H1 (cell line): Measurements from ENCODE around the gene PLCB4.
A peak's percentile ranks its signal among the peaks of the same experiment; 100 is the strongest.

Experiments
- CTCF ChIP-seq, 3 experiments: IDR thresholded peaks; 1 replicate in 2 of 3; 2 replicates in 1 of 3; pipeline versions ENCODE4 v1.5.1 to v1.6.1; 2011; ENCODE audit warnings: low read length in 3 of 3, mild to moderate bottlenecking in 3 of 3, inconsistent platforms in 2 of 3, low read depth in 1 of 3, moderate library complexity in 1 of 3; ENCODE audit not compliant: insufficient read depth in 1 of 3; ENCODE audit errors: control extremely low read depth in 1 of 3
- EGR1 ChIP-seq: IDR thresholded peaks from 2 replicates; pipeline ENCODE4 v1.6.1; 2011; ENCODE audit warnings: low read depth, low read length, borderline replicate concordance
- EZH2 ChIP-seq: fragments of 200-600 bp; sonication (generic); IDR thresholded peaks from 2 replicates; pipeline ENCODE4 v1.7.1; 2012; ENCODE audit warnings: low read depth, mild to moderate bottlenecking, moderate library complexity, low read length, inconsistent platforms; ENCODE audit not compliant: severe bottlenecking
- JUN ChIP-seq: IDR thresholded peaks from 2 replicates; pipeline ENCODE4 v1.6.1; 2011; ENCODE audit warnings: low read depth, mild to moderate bottlenecking, improper control_type of control experiment, low read length
- JUND ChIP-seq: IDR thresholded peaks from 2 replicates; pipeline ENCODE4 v1.6.1; 2011; ENCODE audit warnings: mild to moderate bottlenecking, improper control_type of control experiment, low read length
- POU5F1 ChIP-seq: IDR thresholded peaks from 2 replicates; pipeline ENCODE4 v1.6.1; 2011; ENCODE audit warnings: low read depth, mild to moderate bottlenecking, low read length, moderate library complexity
- RAD21 ChIP-seq, 2 experiments: IDR thresholded peaks in 1 of 2; conservative IDR thresholded peaks in 1 of 2; 2 replicates each; pipeline ENCODE4 v1.6.1; 2011; ENCODE audit warnings: low read depth in 2 of 2, low read length in 2 of 2, improper control_type of control experiment in 1 of 2, inconsistent platforms in 1 of 2, mild to moderate bottlenecking in 1 of 2, moderate library complexity in 1 of 2
- ZNF274 ChIP-seq: IDR thresholded peaks from 2 replicates; pipeline ENCODE4 v1.7.0; 2012; ENCODE audit warnings: low read length, borderline replicate concordance; ENCODE audit errors: extremely low read depth
- TF ChIP-seq, protein P1 (sequence below): IDR thresholded peaks from 2 replicates; pipeline ENCODE4 v1.6.1; 2012; ENCODE audit warnings: low read length, inconsistent platforms

GRCh38 chr20:9215539-9215938, 146.7 kb downstream of the PLCB4 start:
- TF ChIP-seq POU5F1 (no peak), ZNF274 (no peak), JUND (no peak), EGR1 (no peak), RAD21 (IDR thresholded peaks at IDR 0.05 in 1 of 2, conservative IDR thresholded peaks at IDR 0.05 in 1 of 2; ENCODE audit: low read depth in 2 of 2, low read length in 2 of 2) (peak; percentile 49 to 50), EZH2 (no peak), CTCF (IDR thresholded peaks at IDR 0.05; ENCODE audit: control extremely low read depth in 1 of 3, insufficient read depth in 1 of 3, low read depth in 1 of 3, low read length in 3 of 3) (peak in 2 of 3 experiments; percentile 41 to 50; a peak in 2 of 4 replicates), JUN (no peak)
- TF ChIP-seq, protein P1, sequence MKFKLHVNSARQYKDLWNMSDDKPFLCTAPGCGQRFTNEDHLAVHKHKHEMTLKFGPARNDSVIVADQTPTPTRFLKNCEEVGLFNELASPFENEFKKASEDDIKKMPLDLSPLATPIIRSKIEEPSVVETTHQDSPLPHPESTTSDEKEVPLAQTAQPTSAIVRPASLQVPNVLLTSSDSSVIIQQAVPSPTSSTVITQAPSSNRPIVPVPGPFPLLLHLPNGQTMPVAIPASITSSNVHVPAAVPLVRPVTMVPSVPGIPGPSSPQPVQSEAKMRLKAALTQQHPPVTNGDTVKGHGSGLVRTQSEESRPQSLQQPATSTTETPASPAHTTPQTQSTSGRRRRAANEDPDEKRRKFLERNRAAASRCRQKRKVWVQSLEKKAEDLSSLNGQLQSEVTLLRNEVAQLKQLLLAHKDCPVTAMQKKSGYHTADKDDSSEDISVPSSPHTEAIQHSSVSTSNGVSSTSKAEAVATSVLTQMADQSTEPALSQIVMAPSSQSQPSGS, result no peak
